Measurements from ENCODE around the gene TMSB4X. TPM values are rescaled to one million over a fixed set of nuclear protein-coding genes. Genes with fewer than 3 reads are reported as not detected.
A peak's percentile ranks its signal among the peaks of the same experiment; 100 is the strongest.

TMSB4X gene
- total RNA-seq, 1 donor from 2014 or later, result 4,388 TPM

- DNase-seq (ENCODE audit: low read depth) (no peak), FAIRE-seq (no peak)
- Histone ChIP-seq H3K4me2 (ENCODE audit: low read length) (no peak overlapping the region), H3K27me3 (ENCODE audit: insufficient read depth, low read length) (no peaks in the 10 kb centered on the region), H3K36me3 (ENCODE audit: insufficient read depth, low read length) (no peaks in the 10 kb centered on the region), H2AFZ (ENCODE audit: low read depth, low read length) (no peak overlapping the region), H3K4me3 (ENCODE audit: insufficient read depth, low read depth, low read length) (no peak overlapping the region), H3K9me3 (ENCODE audit: insufficient read depth, low read depth, low read length) (no peaks in the 10 kb centered on the region), H3K4me1 (ENCODE audit: insufficient read depth, low read length) (peaks cover 13% of the 10 kb centered on the region), H3K27ac (ENCODE audit: low read depth, low read length) (no peak overlapping the region), H3K79me2 (ENCODE audit: insufficient read depth, low read length) (no peaks in the 10 kb centered on the region), H3K9ac (ENCODE audit: low read length) (no peak overlapping the region), H4K20me1 (ENCODE audit: insufficient read depth, low read length) (no peaks in the 10 kb centered on the region)
- Mint-ChIP-seq H3K27ac (ENCODE audit: unreplicated experiment) (no peak overlapping the region), H3K4me1 (ENCODE audit: low read depth, unreplicated experiment) (peaks cover 30% of the 10 kb centered on the region), H3K9me3 (ENCODE audit: unreplicated experiment) (no peaks in the 10 kb centered on the region), H3K36me3 (ENCODE audit: low read depth, unreplicated experiment) (no peaks in the 10 kb centered on the region), H3K4me3 (ENCODE audit: unreplicated experiment) (no peak overlapping the region), H3K27me3 (ENCODE audit: low read depth, unreplicated experiment) (no peaks in the 10 kb centered on the region)
- TF ChIP-seq EZH2 (IDR thresholded peaks at IDR 0.05; ENCODE audit: insufficient read depth, low read length) (no peak), CTCF (IDR thresholded peaks at IDR 0.05; ENCODE audit: insufficient read depth, low read depth, low read length) (no peak)
Measured at GRCh38 chrX:13001097-13001496, 26.2 kb downstream of the TMSB4X start.

GRCh38 chrX:13001961-13002671 is 27.2 kb downstream of the TMSB4X start:
- DNase-seq (ENCODE audit: low read depth) (no peak), FAIRE-seq (peak; percentile 87)
- no peaks in the 10 kb centered on the region for H3K36me3 Mint-ChIP-seq (ENCODE audit: low read depth, unreplicated experiment)
- Histone ChIP-seq H3K79me2 (ENCODE audit: insufficient read depth, low read length) (no peaks in the 10 kb centered on the region), H3K9ac (ENCODE audit: low read length) (no peak overlapping the region), H3K9me3 (ENCODE audit: insufficient read depth, low read depth, low read length) (no peaks in the 10 kb centered on the region), H3K4me3 (ENCODE audit: insufficient read depth, low read depth, low read length) (no peak overlapping the region), H2AFZ (ENCODE audit: low read depth, low read length) (no peak overlapping the region), H3K27me3 (ENCODE audit: insufficient read depth, low read length) (no peaks in the 10 kb centered on the region), H3K4me2 (ENCODE audit: low read length) (no peak overlapping the region), H3K4me1 (ENCODE audit: insufficient read depth, low read length) (peaks cover 16% of the 10 kb centered on the region), H3K36me3 (ENCODE audit: insufficient read depth, low read length) (no peaks in the 10 kb centered on the region), H4K20me1 (ENCODE audit: insufficient read depth, low read length) (no peaks in the 10 kb centered on the region), H3K27ac (ENCODE audit: low read depth, low read length) (no peak overlapping the region)
- H3K27ac Mint-ChIP-seq (ENCODE audit: unreplicated experiment), result no peak overlapping the region
- no peaks in the 10 kb centered on the region for H3K9me3 Mint-ChIP-seq (ENCODE audit: unreplicated experiment)
- H3K27me3 Mint-ChIP-seq (ENCODE audit: low read depth, unreplicated experiment), result no peaks in the 10 kb centered on the region
- no peak overlapping the region for H3K4me3 Mint-ChIP-seq (ENCODE audit: unreplicated experiment)
- peaks cover 33% of the 10 kb centered on the region for H3K4me1 Mint-ChIP-seq (ENCODE audit: low read depth, unreplicated experiment)
- TF ChIP-seq CTCF (IDR thresholded peaks at IDR 0.05; ENCODE audit: insufficient read depth, low read depth, low read length) (no peak), EZH2 (IDR thresholded peaks at IDR 0.05; ENCODE audit: insufficient read depth, low read length) (no peak)

Data from astrocyte (in vitro differentiated cells and primary cell).